HCEC 1CT (cell line): ENCODE measurements around the gene NES.
A peak's percentile ranks its signal among the peaks of the same experiment; 100 is the strongest.

Experiments
- DNase-seq: peaks from one replicate; pipeline ENCODE4 v3.0.0-alpha.2; 2017

NES gene

GRCh38 chr1:156703336-156703735 is 26.1 kb upstream of the NES start:
- no peak for DNase-seq

GRCh38 chr1:156700736-156701531 is 23.7 kb upstream of the NES start:
- DNase-seq = no peak

GRCh38 chr1:156698995-156699394 is 21.8 kb upstream of the NES start:
- DNase-seq = no peak

GRCh38 chr1:156697481-156697880 is 20.3 kb upstream of the NES start:
- DNase-seq = no peak

- DNase-seq = no peak
These were observed 19.5 kb upstream of the NES start for GRCh38 chr1:156696755-156697154.

- DNase-seq = no peak
These were observed 17.4 kb upstream of the NES start for GRCh38 chr1:156694690-156694962.

GRCh38 chr1:156693848-156694689 is 16.9 kb upstream of the NES start:
- no peak for DNase-seq

- no peak for DNase-seq
These were observed 16.0 kb upstream of the NES start for GRCh38 chr1:156692925-156693847.

- DNase-seq = no peak
These were observed 15.3 kb upstream of the NES start for GRCh38 chr1:156692441-156692924.

GRCh38 chr1:156691665-156692440 is 14.6 kb upstream of the NES start:
- peak; percentile 40 for DNase-seq

- DNase-seq = no peak
These were observed 14.0 kb upstream of the NES start for GRCh38 chr1:156691191-156691590.

GRCh38 chr1:156690675-156691036 is 13.4 kb upstream of the NES start:
- DNase-seq = no peak

- no peak for DNase-seq
These were observed 12.9 kb upstream of the NES start for GRCh38 chr1:156689953-156690674.

GRCh38 chr1:156689035-156689952 is 12.1 kb upstream of the NES start:
- DNase-seq = peak; percentile 80

- peak; percentile 88 for DNase-seq
These were observed 7.1 kb upstream of the NES start for GRCh38 chr1:156684227-156684782.

- no peak for DNase-seq
These were observed 5.1 kb upstream of the NES start for GRCh38 chr1:156682166-156682890.

GRCh38 chr1:156681196-156681960 is 4.2 kb upstream of the NES start:
- DNase-seq = no peak

- DNase-seq = no peak
These were observed 2.8 kb upstream of the NES start for GRCh38 chr1:156680056-156680455.
